WTC11 (cell line): ENCODE measurements around the gene TEX11. TPM values are rescaled to one million over a fixed set of nuclear protein-coding genes. Genes with fewer than 3 reads are reported as not detected.
A peak's percentile ranks its signal among the peaks of the same experiment; 100 is the strongest.

Experiments
- ATAC-seq: fragments of 200-7000 bp; cut with Tn5 transposase; 2 replicates; pipeline ENCODE4 v1.10.0; 2021; ENCODE audit warnings: mild to moderate bottlenecking, moderate library complexity
- CTCF ChIA-PET: fragments of 300-600 bp; sonication (Branson Sonifier 250); formaldehyde crosslinking; loops from one replicate; lab custom pipeline; 2021; ENCODE audit warnings: antibody characterized with exemption; lab: Charles Lee
- POLR2A ChIA-PET: fragments of 350-600 bp; sonication (Branson Sonifier 250); formaldehyde crosslinking; loops from one replicate; lab custom pipeline; 2021; ENCODE audit warnings: antibody characterized with exemption; lab: Charles Lee
- DNase-seq: peaks from one replicate; pipeline ENCODE4 v3.0.0; 2021; ENCODE audit warnings: low spot score
- H3K27ac Mint-ChIP-seq: 2 replicates; pipeline ENCODE4 v1.8.0; 2021; ENCODE audit warnings: mixed read lengths
- H3K27me3 Mint-ChIP-seq: 2 replicates; pipeline ENCODE4 v1.8.0; 2021; ENCODE audit warnings: low read depth, mild to moderate bottlenecking, moderate library complexity, mixed read lengths
- H3K36me3 Mint-ChIP-seq: 2 replicates; pipeline ENCODE4 v1.8.0; 2021; ENCODE audit warnings: mixed read lengths
- H3K4me1 Mint-ChIP-seq: 2 replicates; pipeline ENCODE4 v1.8.0; 2022; ENCODE audit warnings: mixed read lengths
- H3K4me3 Mint-ChIP-seq: 2 replicates; pipeline ENCODE4 v1.8.0; 2021; ENCODE audit warnings: mild to moderate bottlenecking, moderate library complexity, mixed read lengths
- H3K9me3 Mint-ChIP-seq: 2 replicates; pipeline ENCODE4 v1.8.0; 2021; ENCODE audit warnings: mixed read lengths
- AFF4 ChIP-seq: sonication (generic); formaldehyde crosslinking; IDR thresholded peaks from 2 replicates; pipeline ENCODE4 v1.8.1; 2023; ENCODE audit warnings: mild to moderate bottlenecking, missing genetic modification reagents, borderline replicate concordance
- JAZF1 ChIP-seq: fragments of 250-450 bp; sonication (Bioruptor Pico); IDR thresholded peaks from 2 replicates; pipeline ENCODE4 v1.9.0; 2021; ENCODE audit warnings: moderate library complexity, mild to moderate bottlenecking, inconsistent platforms
- NFATC4 ChIP-seq: fragments of 250-450 bp; sonication (Bioruptor Pico); IDR thresholded peaks from 2 replicates; pipeline ENCODE4 v1.9.0; 2021; ENCODE audit warnings: mild to moderate bottlenecking
- SP1 ChIP-seq: sonication (generic); formaldehyde crosslinking; conservative IDR thresholded peaks from 2 replicates; pipeline ENCODE4 v1.8.1; 2022; ENCODE audit warnings: missing genetic modification reagents
- STAT6 ChIP-seq: sonication (generic); formaldehyde crosslinking; conservative IDR thresholded peaks from 2 replicates; pipeline ENCODE4 v1.8.1; 2023; ENCODE audit warnings: mild to moderate bottlenecking, low read depth, missing genetic modification reagents, moderate library complexity
- TEAD4 ChIP-seq: sonication (generic); formaldehyde crosslinking; IDR thresholded peaks from 2 replicates; pipeline ENCODE4 v1.8.0; 2022; ENCODE audit warnings: mild to moderate bottlenecking, missing genetic modification reagents
- ZNF219 ChIP-seq: sonication (generic); formaldehyde crosslinking; IDR thresholded peaks from 2 replicates; pipeline ENCODE4 v1.8.0; 2023; ENCODE audit warnings: missing genetic modification reagents, mild to moderate bottlenecking, borderline replicate concordance
- total RNA-seq: library from RNA; stranded (reverse); gene quantifications from 3 replicates; pipeline ENCODE4 v1.2.3, GENCODE V29; 2021
- TF ChIP-seq, protein P1 (sequence below): sonication (generic); formaldehyde crosslinking; IDR thresholded peaks from 2 replicates; pipeline ENCODE4 v1.8.0; 2022; ENCODE audit warnings: mild to moderate bottlenecking, missing genetic modification reagents
- TF ChIP-seq, protein P2 (sequence below): sonication (generic); formaldehyde crosslinking; IDR thresholded peaks from 2 replicates; pipeline ENCODE4 v1.8.1; 2022; ENCODE audit warnings: low read depth, mild to moderate bottlenecking, moderate library complexity, missing genetic modification reagents, borderline replicate concordance
- TF ChIP-seq, protein P3 (sequence below): fragments of 250-450 bp; sonication (Bioruptor Pico); IDR thresholded peaks from 2 replicates; pipeline ENCODE4 v1.9.0; 2021; ENCODE audit warnings: mild to moderate bottlenecking
- TF ChIP-seq, protein P4 (sequence below): fragments of 200-600 bp; IDR thresholded peaks from 2 replicates; pipeline ENCODE4 v1.8.0; 2022; ENCODE audit warnings: antibody characterized with exemption

The TEX11 gene
- total RNA-seq, 1 experiment from 2014 or later: 0.31 TPM

DNA sequence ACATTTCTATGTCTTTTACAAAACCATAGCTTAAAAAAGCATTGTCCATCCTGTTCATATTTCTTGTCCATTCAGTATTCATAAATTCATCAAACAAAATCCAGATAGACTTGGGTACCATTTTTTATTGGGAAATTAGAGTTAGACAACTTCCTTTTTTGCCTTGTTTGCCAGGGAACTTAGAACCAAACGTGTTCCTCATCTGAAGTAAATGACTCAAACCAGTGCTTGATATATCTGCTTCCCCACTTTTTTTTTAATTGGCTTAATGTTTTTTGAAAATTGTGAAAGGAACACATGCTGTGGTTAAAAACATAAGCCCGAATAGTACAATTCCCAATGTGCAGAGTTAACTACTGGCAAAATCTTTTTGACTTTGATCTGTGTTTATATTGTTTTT is 419.7 kb downstream of the TEX11 start (continued):
- no peak for TF ChIP-seq STAT6 (CRISPR knock-in tag)
- TF ChIP-seq AFF4 (CRISPR knock-in tag): no peak
- TF ChIP-seq, protein P1, sequence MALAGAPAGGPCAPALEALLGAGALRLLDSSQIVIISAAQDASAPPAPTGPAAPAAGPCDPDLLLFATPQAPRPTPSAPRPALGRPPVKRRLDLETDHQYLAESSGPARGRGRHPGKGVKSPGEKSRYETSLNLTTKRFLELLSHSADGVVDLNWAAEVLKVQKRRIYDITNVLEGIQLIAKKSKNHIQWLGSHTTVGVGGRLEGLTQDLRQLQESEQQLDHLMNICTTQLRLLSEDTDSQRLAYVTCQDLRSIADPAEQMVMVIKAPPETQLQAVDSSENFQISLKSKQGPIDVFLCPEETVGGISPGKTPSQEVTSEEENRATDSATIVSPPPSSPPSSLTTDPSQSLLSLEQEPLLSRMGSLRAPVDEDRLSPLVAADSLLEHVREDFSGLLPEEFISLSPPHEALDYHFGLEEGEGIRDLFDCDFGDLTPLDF (CRISPR knock-in tag): no peak
- TF ChIP-seq, protein P2, sequence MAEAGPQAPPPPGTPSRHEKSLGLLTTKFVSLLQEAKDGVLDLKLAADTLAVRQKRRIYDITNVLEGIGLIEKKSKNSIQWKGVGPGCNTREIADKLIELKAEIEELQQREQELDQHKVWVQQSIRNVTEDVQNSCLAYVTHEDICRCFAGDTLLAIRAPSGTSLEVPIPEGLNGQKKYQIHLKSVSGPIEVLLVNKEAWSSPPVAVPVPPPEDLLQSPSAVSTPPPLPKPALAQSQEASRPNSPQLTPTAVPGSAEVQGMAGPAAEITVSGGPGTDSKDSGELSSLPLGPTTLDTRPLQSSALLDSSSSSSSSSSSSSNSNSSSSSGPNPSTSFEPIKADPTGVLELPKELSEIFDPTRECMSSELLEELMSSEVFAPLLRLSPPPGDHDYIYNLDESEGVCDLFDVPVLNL (CRISPR knock-in tag): no peak
- TF ChIP-seq TEAD4: no peak

GRCh38 chrX:70485466-70485865 is 423.0 kb downstream of the TEX11 start:
- H3K27me3 Mint-ChIP-seq: no peaks in the 10 kb centered on the region
- no peak for ATAC-seq
- TF ChIP-seq JAZF1 (CRISPR knock-in tag): no peak
- no peak for TF ChIP-seq ZNF219 (CRISPR knock-in tag)
- no peak for TF ChIP-seq SP1 (CRISPR knock-in tag)
- TF ChIP-seq, protein P3, sequence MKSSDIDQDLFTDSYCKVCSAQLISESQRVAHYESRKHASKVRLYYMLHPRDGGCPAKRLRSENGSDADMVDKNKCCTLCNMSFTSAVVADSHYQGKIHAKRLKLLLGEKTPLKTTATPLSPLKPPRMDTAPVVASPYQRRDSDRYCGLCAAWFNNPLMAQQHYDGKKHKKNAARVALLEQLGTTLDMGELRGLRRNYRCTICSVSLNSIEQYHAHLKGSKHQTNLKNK (CRISPR knock-in tag): no peak
- TF ChIP-seq NFATC4 (CRISPR knock-in tag): no peak
- TF ChIP-seq, all 79 proteins: peak for 0
- Mint-ChIP-seq H3K4me1 (peaks cover 51% of the 10 kb centered on the region), H3K27ac (no peak overlapping the region), H3K36me3 (peaks cover 30% of the 10 kb centered on the region), H3K9me3 (no peaks in the 10 kb centered on the region), H3K4me3 (peak overlapping the region; percentile 25; the same call in 1 of the 2 replicates)
- ChIA-PET CTCF (no interaction called here), POLR2A (interaction anchor here (0.6 kb wide), 1 partner anchor 30 kb away, joined by 8 read pairs; no protein-coding TSS in a partner anchor)
- DNase-seq: no peak

DNA sequence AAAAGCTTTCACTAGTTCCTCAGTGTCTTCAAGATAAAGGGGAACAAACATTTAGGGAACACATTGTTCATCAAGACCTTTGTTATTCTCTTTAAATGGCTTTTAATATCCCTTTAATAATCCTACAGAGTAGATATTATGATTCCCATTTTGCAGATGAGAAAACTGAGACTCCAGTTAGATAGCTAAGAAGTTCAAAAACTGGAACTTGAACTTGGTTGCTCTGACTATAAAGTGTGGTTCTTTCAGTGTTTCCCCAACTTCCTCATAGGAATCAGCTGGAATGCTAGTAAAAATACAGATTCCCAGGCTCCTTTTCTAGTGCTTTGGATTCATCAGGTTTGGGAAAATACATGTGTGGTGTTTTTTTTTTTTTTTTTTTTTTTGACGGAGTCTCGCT is 426.2 kb downstream of the TEX11 start:
- CTCF ChIA-PET: interaction anchor here (0.7 to 1.4 kb wide), 2 partner anchors 28 to 183 kb away, joined by 4 to 6 read pairs; no protein-coding TSS in a partner anchor
- H3K36me3 Mint-ChIP-seq: peaks cover 23% of the 10 kb centered on the region
- DNase-seq: no peak
- no peak overlapping the region for H3K4me3 Mint-ChIP-seq
- H3K27me3 Mint-ChIP-seq: no peaks in the 10 kb centered on the region
- peaks cover 80% of the 10 kb centered on the region for H3K4me1 Mint-ChIP-seq
- TF ChIP-seq, protein P4, sequence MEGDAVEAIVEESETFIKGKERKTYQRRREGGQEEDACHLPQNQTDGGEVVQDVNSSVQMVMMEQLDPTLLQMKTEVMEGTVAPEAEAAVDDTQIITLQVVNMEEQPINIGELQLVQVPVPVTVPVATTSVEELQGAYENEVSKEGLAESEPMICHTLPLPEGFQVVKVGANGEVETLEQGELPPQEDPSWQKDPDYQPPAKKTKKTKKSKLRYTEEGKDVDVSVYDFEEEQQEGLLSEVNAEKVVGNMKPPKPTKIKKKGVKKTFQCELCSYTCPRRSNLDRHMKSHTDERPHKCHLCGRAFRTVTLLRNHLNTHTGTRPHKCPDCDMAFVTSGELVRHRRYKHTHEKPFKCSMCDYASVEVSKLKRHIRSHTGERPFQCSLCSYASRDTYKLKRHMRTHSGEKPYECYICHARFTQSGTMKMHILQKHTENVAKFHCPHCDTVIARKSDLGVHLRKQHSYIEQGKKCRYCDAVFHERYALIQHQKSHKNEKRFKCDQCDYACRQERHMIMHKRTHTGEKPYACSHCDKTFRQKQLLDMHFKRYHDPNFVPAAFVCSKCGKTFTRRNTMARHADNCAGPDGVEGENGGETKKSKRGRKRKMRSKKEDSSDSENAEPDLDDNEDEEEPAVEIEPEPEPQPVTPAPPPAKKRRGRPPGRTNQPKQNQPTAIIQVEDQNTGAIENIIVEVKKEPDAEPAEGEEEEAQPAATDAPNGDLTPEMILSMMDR: no peak
- POLR2A ChIA-PET: no interaction called here
- no peak overlapping the region for H3K27ac Mint-ChIP-seq
- no peaks in the 10 kb centered on the region for H3K9me3 Mint-ChIP-seq
- ATAC-seq: no peak
